ENCODE measurements around the gene UBALD1. TPM values are rescaled to one million over a fixed set of nuclear protein-coding genes. Genes with fewer than 3 reads are reported as not detected.

Gene UBALD1
- 3.9 and 4.9 TPM in 2 replicates for total RNA-seq

GRCh38 chr16:4614571-4615383 lies at the start of gene UBALD1:
Gene UBALD1 (minus strand): TSS chr16:4614888. CDS start chr16:4614797, 91 bp downstream.

GRCh38 chr16:4624015-4624826 lies 9.5 kb upstream of the UBALD1 start, which contains the start of gene MGRN1:
Gene MGRN1 (plus strand): TSS chr16:4624826. CDS start chr16:4624961, 135 bp downstream.

Other genes starting within 250 kb of the UBALD1 start
- gene VASN, start 243.0 kb downstream of the UBALD1 start, total RNA-seq: 0.18 and 4.0 TPM in 2 replicates
- 38.2 and 40.3 TPM in 2 replicates for gene CORO7, start 198.3 kb downstream of the UBALD1 start, total RNA-seq
- gene DNAJA3, start 189.0 kb downstream of the UBALD1 start, total RNA-seq: 43.5 and 53.1 TPM in 2 replicates
- 64.6 and 69.6 TPM in 2 replicates for gene NMRAL1, start 140.3 kb downstream of the UBALD1 start, total RNA-seq
- gene HMOX2, start 138.5 kb downstream of the UBALD1 start, total RNA-seq: 113 and 193 TPM in 2 replicates
- 11.2 and 11.8 TPM in 2 replicates for gene CDIP1, start 76.1 kb downstream of the UBALD1 start, total RNA-seq
- not detected in 2 replicates for gene C16orf96, start 58.5 kb downstream of the UBALD1 start, total RNA-seq
- gene MGRN1, start 9.9 kb upstream of the UBALD1 start, total RNA-seq: 17.9 and 24.5 TPM in 2 replicates
- gene NUDT16L1, start 78.7 kb upstream of the UBALD1 start, total RNA-seq: 26.0 and 31.7 TPM in 2 replicates
- 14.8 and 23.0 TPM in 2 replicates for gene ANKS3, start 119.4 kb upstream of the UBALD1 start, total RNA-seq
- 0.45 and 0.56 TPM in 2 replicates for gene DNAAF8, start 119.6 kb upstream of the UBALD1 start, total RNA-seq
- 4.7 and 7.1 TPM in 2 replicates for gene ZNF500, start 152.3 kb upstream of the UBALD1 start, total RNA-seq
- gene SEPTIN12, start 173.5 kb upstream of the UBALD1 start, total RNA-seq: not detected in 2 replicates
- not detected in 2 replicates for gene SMIM22, start 180.5 kb upstream of the UBALD1 start, total RNA-seq
- gene ROGDI, start 187.7 kb upstream of the UBALD1 start, total RNA-seq: 10.4 and 10.9 TPM in 2 replicates
- 49.2 and 56.7 TPM in 2 replicates for gene GLYR1, start 232.4 kb upstream of the UBALD1 start, total RNA-seq
- 23.7 and 26.5 TPM in 2 replicates for gene UBN1, start 232.6 kb upstream of the UBALD1 start, total RNA-seq